ENCODE data around the gene POMGNT2. TPM values are rescaled to one million over a fixed set of nuclear protein-coding genes. Genes with fewer than 3 reads are reported as not detected.

Gene POMGNT2
- total RNA-seq, 2 donors from 2014 or later: 12.7 to 14.5 TPM

- no peaks in the 10 kb centered on the region for H3K36me3 Mint-ChIP-seq (ENCODE audit: low read depth)
- TF ChIP-seq CTCF (conservative IDR thresholded peaks at IDR 0.05): no peak
- H3K27ac ChIP-seq (ENCODE audit: low read depth, low read length): no peak overlapping the region
- H3K4me1 Mint-ChIP-seq: peaks cover 10% of the 10 kb centered on the region
- peaks cover 20% of the 10 kb centered on the region for H3K27me3 ChIP-seq (ENCODE audit: control insufficient read depth, insufficient read depth, low read length, poor library complexity, severe bottlenecking)
- H3K4me3 Mint-ChIP-seq: peak overlapping the region; percentile 50
- peak; percentile 63 for DNase-seq
- peaks cover 33% of the 10 kb centered on the region for H3K27me3 Mint-ChIP-seq (ENCODE audit: insufficient read depth)
- no peaks in the 10 kb centered on the region for H3K9me3 Mint-ChIP-seq
- no peak overlapping the region for H3K27ac Mint-ChIP-seq
- no peaks in the 10 kb centered on the region for H3K4me1 ChIP-seq (ENCODE audit: control insufficient read depth, insufficient read depth, low read length)
- H3K9me3 ChIP-seq (ENCODE audit: control insufficient read depth, low read length): no peaks in the 10 kb centered on the region
- H3K36me3 ChIP-seq (ENCODE audit: control insufficient read depth, insufficient read depth, low read length): no peaks in the 10 kb centered on the region
- peak overlapping the region; percentile 75 for H3K4me3 ChIP-seq (ENCODE audit: low read length)
- 60 to 93% methylated on average over 8 to 33 of the region's 33 CpGs for WGBS, 2 experiments (ENCODE audit: insufficient coverage in 1 of 2, insufficient read length in 1 of 2)
- no peak overlapping the region for H3K9ac ChIP-seq (ENCODE audit: extremely low read depth, low read length, poor library complexity, severe bottlenecking)
These were observed 951 bp downstream of the POMGNT2 start for GRCh38 chr3:43104660-43105595.

GRCh38 chr3:43104039-43104438 lies 1.8 kb downstream of the POMGNT2 start:
- Mint-ChIP-seq H3K36me3 (ENCODE audit: low read depth) (no peaks in the 10 kb centered on the region), H3K4me3 (no peak overlapping the region), H3K9me3 (no peaks in the 10 kb centered on the region), H3K27ac (no peak overlapping the region), H3K27me3 (ENCODE audit: insufficient read depth) (peaks cover 30% of the 10 kb centered on the region), H3K4me1 (peaks cover 10% of the 10 kb centered on the region)
- DNase-seq: no peak
- H3K4me3 ChIP-seq (ENCODE audit: low read length): no peak overlapping the region
- H3K27ac ChIP-seq (ENCODE audit: low read depth, low read length): no peak overlapping the region
- WGBS, 2 experiments (ENCODE audit: insufficient coverage in 1 of 2, insufficient read length in 1 of 2): 64% methylated on average over 3 of the region's 3 CpGs; no CpG with 5 or more reads in 1 of the 2 experiments
- TF ChIP-seq CTCF (conservative IDR thresholded peaks at IDR 0.05): no peak
- peaks cover 20% of the 10 kb centered on the region for H3K27me3 ChIP-seq (ENCODE audit: control insufficient read depth, insufficient read depth, low read length, poor library complexity, severe bottlenecking)
- no peaks in the 10 kb centered on the region for H3K9me3 ChIP-seq (ENCODE audit: control insufficient read depth, low read length)
- H3K9ac ChIP-seq (ENCODE audit: extremely low read depth, low read length, poor library complexity, severe bottlenecking): no peak overlapping the region
- H3K36me3 ChIP-seq (ENCODE audit: control insufficient read depth, insufficient read depth, low read length): no peaks in the 10 kb centered on the region
- no peaks in the 10 kb centered on the region for H3K4me1 ChIP-seq (ENCODE audit: control insufficient read depth, insufficient read depth, low read length)

- peaks cover 20% of the 10 kb centered on the region for H3K27me3 ChIP-seq (ENCODE audit: control insufficient read depth, insufficient read depth, low read length, poor library complexity, severe bottlenecking)
- 83 to 84% methylated on average over 1 to 2 of the region's 2 CpGs for WGBS, 2 experiments (ENCODE audit: insufficient coverage in 1 of 2, insufficient read length in 1 of 2)
- Mint-ChIP-seq H3K4me1 (peaks cover 10% of the 10 kb centered on the region), H3K4me3 (no peak overlapping the region), H3K9me3 (no peaks in the 10 kb centered on the region), H3K36me3 (ENCODE audit: low read depth) (no peaks in the 10 kb centered on the region), H3K27ac (no peak overlapping the region), H3K27me3 (ENCODE audit: insufficient read depth) (peaks cover 26% of the 10 kb centered on the region)
- no peaks in the 10 kb centered on the region for H3K36me3 ChIP-seq (ENCODE audit: control insufficient read depth, insufficient read depth, low read length)
- H3K9ac ChIP-seq (ENCODE audit: extremely low read depth, low read length, poor library complexity, severe bottlenecking): no peak overlapping the region
- H3K27ac ChIP-seq (ENCODE audit: low read depth, low read length): no peak overlapping the region
- no peak overlapping the region for H3K4me3 ChIP-seq (ENCODE audit: low read length)
- DNase-seq: no peak
- H3K4me1 ChIP-seq (ENCODE audit: control insufficient read depth, insufficient read depth, low read length): no peaks in the 10 kb centered on the region
- no peak for TF ChIP-seq CTCF (conservative IDR thresholded peaks at IDR 0.05)
- no peaks in the 10 kb centered on the region for H3K9me3 ChIP-seq (ENCODE audit: control insufficient read depth, low read length)
These were observed 3.0 kb downstream of the POMGNT2 start for GRCh38 chr3:43102773-43103480.
